GM12864 (cell line): Measurements from ENCODE around the gene TBXAS1.

Experiments
- DNase-seq: peaks from one replicate; pipeline ENCODE4 v3.0.0-alpha.2; 2011; ENCODE audit warnings: low read depth
- H3K4me3 ChIP-seq: 2 replicates; pipeline ENCODE4 v1.5.1; 2011; ENCODE audit warnings: mild to moderate bottlenecking, low read depth, low read length, control low read depth
- TF ChIP-seq, protein P1 (sequence below): IDR thresholded peaks from 2 replicates; pipeline ENCODE4 v1.5.1; 2011; ENCODE audit warnings: low read depth, mild to moderate bottlenecking, moderate library complexity, low read length, control low read depth, inconsistent platforms; ENCODE audit errors: missing control alignments

The TBXAS1 gene

DNA sequence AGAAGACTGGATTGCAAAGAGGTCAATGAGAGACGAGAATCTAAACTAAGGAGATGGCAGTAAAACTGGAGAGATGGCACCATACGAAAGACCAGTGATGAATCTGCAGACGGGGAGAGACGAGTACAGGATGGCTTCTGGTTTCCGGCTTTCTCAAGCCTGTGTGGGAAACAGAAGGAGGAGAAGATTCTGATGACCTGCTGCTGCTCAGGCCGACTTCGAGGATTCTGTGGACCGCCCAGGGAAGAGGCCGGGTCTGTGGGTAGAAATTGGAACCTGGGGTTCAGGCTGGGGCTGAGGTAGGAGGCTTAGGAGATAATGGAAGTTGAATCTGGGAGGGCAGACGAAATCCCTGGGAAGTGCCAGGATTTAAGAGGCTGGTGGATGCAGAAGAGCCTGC lies 185.1 kb downstream of the TBXAS1 start:
- no peak for DNase-seq
- no peak overlapping the region for H3K4me3 ChIP-seq
- TF ChIP-seq, protein P1, sequence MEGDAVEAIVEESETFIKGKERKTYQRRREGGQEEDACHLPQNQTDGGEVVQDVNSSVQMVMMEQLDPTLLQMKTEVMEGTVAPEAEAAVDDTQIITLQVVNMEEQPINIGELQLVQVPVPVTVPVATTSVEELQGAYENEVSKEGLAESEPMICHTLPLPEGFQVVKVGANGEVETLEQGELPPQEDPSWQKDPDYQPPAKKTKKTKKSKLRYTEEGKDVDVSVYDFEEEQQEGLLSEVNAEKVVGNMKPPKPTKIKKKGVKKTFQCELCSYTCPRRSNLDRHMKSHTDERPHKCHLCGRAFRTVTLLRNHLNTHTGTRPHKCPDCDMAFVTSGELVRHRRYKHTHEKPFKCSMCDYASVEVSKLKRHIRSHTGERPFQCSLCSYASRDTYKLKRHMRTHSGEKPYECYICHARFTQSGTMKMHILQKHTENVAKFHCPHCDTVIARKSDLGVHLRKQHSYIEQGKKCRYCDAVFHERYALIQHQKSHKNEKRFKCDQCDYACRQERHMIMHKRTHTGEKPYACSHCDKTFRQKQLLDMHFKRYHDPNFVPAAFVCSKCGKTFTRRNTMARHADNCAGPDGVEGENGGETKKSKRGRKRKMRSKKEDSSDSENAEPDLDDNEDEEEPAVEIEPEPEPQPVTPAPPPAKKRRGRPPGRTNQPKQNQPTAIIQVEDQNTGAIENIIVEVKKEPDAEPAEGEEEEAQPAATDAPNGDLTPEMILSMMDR = no peak

DNA sequence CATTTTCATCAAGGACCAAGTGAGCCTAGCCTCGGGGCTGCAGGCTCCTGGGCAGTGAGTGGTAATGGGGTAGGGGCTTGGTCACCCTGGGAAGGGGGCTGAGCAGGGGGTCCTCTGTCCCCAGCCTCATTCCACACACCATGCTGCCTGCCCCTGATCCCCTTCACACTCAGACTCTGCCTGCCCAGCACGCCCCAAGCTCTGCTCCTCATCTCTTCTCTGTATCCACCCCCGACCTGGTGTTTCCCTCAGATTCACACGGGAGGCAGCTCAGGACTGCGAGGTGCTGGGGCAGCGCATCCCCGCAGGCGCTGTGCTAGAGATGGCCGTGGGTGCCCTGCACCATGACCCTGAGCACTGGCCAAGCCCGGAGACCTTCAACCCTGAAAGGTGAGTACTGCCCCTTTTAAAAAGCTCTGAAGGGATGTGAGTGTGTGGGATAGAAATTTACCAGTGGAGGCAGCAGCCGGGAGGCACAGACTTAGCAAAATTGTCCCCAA lies 186.5 kb downstream of the TBXAS1 start:
- TF ChIP-seq, protein P1 = no peak
- no peak for DNase-seq
- no peak overlapping the region for H3K4me3 ChIP-seq

DNA sequence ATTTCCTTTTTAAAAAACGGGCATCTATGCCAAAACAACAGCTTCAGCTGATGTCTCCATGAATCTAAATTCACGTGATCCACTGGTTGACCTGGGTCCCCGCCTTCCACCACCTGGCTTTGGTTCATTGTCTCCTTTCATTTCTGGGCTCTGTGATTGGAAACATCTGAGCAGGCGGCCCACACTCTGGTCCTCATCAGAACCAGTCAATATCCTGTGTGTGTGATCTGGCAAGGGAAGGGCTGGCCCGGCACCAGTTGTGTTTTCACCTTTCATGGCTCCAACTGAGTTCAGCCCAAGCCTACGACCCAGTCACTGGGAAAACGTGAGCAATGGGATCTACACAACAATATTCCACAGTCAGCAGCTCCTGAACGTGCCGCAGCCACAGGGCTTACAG lies 187.5 kb downstream of the TBXAS1 start:
- DNase-seq = no peak
- H3K4me3 ChIP-seq = no peak overlapping the region
- TF ChIP-seq, protein P1 = no peak

DNA sequence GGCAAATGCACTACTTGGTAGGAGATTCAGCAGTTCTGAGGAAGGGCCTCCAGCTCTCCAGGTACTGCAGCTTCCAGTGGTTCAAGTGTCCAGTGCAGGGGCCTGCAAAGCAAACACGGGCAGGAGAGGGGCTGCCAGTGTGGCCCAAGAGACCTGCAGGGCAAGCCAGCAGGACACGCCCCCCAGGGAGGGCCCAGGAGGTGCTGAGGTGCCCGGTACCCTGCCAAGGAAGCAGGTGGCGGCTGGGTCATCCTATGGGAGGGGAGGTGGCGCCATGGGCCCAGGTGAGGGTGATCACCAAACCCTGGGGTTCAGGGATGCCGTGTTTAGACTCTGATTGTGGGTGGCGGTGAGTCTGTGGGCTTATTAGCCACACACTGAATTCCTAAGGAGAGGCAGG lies 188.0 kb downstream of the TBXAS1 start:
- no peak overlapping the region for H3K4me3 ChIP-seq
- TF ChIP-seq, protein P1 = no peak
- no peak for DNase-seq

DNA sequence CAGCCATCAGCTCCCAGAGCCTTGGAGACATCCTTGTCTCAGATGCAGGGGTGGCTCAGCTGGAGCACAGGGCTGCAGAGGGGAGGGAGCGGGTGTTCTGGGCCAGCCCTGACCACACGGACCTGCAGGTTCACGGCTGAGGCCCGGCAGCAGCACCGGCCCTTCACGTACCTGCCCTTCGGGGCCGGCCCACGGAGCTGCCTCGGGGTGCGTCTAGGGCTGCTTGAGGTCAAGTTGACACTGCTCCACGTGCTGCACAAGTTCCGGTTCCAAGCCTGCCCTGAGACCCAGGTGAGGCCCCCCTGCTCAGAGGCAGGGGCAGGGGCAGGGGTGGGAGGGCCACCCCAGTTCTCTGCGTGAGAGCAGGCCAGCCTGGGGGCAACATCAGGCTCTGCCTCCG lies 188.5 kb downstream of the TBXAS1 start:
- TF ChIP-seq, protein P1 = no peak
- DNase-seq = no peak
- no peak overlapping the region for H3K4me3 ChIP-seq

DNA sequence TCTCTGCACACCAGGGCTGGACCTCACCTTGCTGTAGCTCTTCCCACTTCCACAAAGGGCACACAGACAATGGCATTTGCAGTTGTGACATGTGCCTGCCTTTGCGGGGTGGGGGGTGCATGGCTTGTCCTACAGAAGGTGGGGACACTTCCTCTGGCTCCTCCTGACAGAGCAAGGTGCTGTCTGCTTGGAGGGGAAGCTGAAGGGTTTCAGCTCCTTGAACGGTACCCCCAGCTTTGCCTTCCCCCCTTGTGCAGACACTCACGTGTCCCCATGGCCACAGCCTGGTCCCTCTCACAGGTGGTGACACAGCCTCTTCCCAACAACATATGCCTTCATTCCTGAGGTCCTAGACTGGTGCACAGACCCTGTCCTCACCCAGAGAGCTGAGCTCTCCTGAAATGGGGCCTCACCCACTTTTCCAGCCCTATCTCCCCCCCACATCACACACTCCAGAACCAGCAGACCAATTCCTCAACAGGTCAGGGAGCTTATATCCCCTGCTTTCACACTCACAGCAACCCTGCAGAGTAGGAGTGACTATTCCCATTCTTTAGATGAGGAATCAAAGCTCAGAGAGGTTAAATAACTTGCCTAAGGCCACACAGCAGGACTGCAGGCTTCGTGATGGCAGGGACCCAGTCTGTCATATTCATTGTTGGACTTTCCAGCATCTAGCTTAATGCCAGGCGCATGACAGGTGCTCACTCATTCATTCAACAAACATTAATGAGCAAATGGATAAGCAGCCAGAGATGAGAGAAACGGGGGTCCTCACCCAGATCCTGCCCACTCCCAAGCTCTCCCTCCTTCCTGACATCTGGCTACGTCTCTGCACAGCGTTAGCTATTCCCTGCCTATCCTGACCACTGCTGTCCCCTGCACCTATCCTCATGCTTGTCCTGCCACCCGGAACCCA lies 189.3 kb downstream of the TBXAS1 start:
- no peak overlapping the region for H3K4me3 ChIP-seq
- TF ChIP-seq, protein P1 = no peak
- no peak for DNase-seq

DNA sequence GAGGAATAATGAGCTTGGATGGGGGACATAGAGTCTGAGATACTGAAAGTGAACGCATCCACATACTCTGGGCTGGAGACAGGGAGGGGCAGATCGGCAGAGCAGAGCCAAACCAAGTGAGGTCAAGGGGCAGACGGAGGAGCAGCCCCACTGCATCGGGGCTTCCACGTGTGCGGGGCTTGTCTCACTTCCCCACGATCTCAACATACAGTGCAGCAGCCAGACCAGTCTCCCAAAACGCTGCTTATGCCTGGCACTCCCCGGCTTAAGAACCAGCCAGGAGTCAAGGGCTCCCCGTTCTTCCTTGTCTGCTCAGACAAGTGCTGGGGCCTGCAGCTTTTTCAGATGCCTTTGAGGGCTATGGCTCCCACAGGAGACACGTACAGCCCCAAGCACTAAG lies 190.1 kb downstream of the TBXAS1 start:
- TF ChIP-seq, protein P1 = no peak
- no peak overlapping the region for H3K4me3 ChIP-seq
- no peak for DNase-seq
